ENCODE measurements around the gene MUC12. TPM values are rescaled to one million over a fixed set of nuclear protein-coding genes. Genes with fewer than 3 reads are reported as not detected.
"Not testable (repeated sequence)": the region's sequence is repeated elsewhere in the genome, so short reads cannot be mapped to it uniquely, and the experiment has no call there.

Gene MUC12
- total and polyA plus RNA-seq, 4 donors: 0.16 TPM; not detected in 3

- WGBS: 28% methylated on average over 7 of the region's 7 CpGs
- no peaks in the 10 kb centered on the region for H3K4me1 ChIP-seq (ENCODE audit: control insufficient read depth in 4 of 4, insufficient read depth in 4 of 4, low read length in 3 of 4)
- H3K9me3 ChIP-seq (ENCODE audit: control insufficient read depth in 4 of 4, low read length in 3 of 4): no peaks in the 10 kb centered on the region
- no peak for DNase-seq (ENCODE audit: low spot score)
- H3K27me3 ChIP-seq (ENCODE audit: control insufficient read depth in 4 of 4, insufficient read depth in 4 of 4, low read length in 3 of 4): no peaks in the 10 kb centered on the region
- no peak overlapping the region for H3K4me3 ChIP-seq (ENCODE audit: low read depth in 1 of 3, low read length in 3 of 3)
- TF ChIP-seq YY1 (IDR thresholded peaks at IDR 0.05): no peak
- TF ChIP-seq, protein P1, sequence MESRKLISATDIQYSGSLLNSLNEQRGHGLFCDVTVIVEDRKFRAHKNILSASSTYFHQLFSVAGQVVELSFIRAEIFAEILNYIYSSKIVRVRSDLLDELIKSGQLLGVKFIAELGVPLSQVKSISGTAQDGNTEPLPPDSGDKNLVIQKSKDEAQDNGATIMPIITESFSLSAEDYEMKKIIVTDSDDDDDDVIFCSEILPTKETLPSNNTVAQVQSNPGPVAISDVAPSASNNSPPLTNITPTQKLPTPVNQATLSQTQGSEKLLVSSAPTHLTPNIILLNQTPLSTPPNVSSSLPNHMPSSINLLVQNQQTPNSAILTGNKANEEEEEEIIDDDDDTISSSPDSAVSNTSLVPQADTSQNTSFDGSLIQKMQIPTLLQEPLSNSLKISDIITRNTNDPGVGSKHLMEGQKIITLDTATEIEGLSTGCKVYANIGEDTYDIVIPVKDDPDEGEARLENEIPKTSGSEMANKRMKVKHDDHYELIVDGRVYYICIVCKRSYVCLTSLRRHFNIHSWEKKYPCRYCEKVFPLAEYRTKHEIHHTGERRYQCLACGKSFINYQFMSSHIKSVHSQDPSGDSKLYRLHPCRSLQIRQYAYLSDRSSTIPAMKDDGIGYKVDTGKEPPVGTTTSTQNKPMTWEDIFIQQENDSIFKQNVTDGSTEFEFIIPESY (IDR thresholded peaks at IDR 0.05): no peak
- no peak overlapping the region for H3K27ac ChIP-seq (ENCODE audit: low read depth in 1 of 2, low read length in 2 of 2)
- H3K36me3 ChIP-seq (ENCODE audit: control insufficient read depth in 4 of 4, insufficient read depth in 3 of 4, low read depth in 1 of 4, low read length in 3 of 4): no peaks in the 10 kb centered on the region
- no peak overlapping the region for H3K9ac ChIP-seq (ENCODE audit: low read depth in 1 of 2, low read length in 2 of 2)
Measured at GRCh38 chr7:101031082-101031481, 61.7 kb downstream of the MUC12 start.

- Histone ChIP-seq H3K36me3 (ENCODE audit: control insufficient read depth in 4 of 4, insufficient read depth in 3 of 4, low read depth in 1 of 4, low read length in 3 of 4) (no peaks in the 10 kb centered on the region), H3K9me3 (ENCODE audit: control insufficient read depth in 4 of 4, low read length in 3 of 4) (no peaks in the 10 kb centered on the region), H3K4me3 (ENCODE audit: low read depth in 1 of 3, low read length in 3 of 3) (no peak overlapping the region), H3K27me3 (ENCODE audit: control insufficient read depth in 4 of 4, insufficient read depth in 4 of 4, low read length in 3 of 4) (peaks cover 0 to 2% (median 0%) of the 10 kb centered on the region in 4 donors), H3K4me1 (ENCODE audit: control insufficient read depth in 4 of 4, insufficient read depth in 4 of 4, low read length in 3 of 4) (no peaks in the 10 kb centered on the region), H3K27ac (ENCODE audit: low read depth in 1 of 2, low read length in 2 of 2) (no peak overlapping the region), H3K9ac (ENCODE audit: low read depth in 1 of 2, low read length in 2 of 2) (no peak overlapping the region)
- no peak for DNase-seq (ENCODE audit: low spot score)
- no peak for TF ChIP-seq HNF4A (conservative IDR thresholded peaks at IDR 0.05)
- TF ChIP-seq YY1 (IDR thresholded peaks at IDR 0.05): no peak
- no peak for TF ChIP-seq RXRA (IDR thresholded peaks at IDR 0.05)
- TF ChIP-seq NR2F2 (IDR thresholded peaks at IDR 0.05): no peak
- no peak for TF ChIP-seq FOXA2 (IDR thresholded peaks at IDR 0.05)
- TF ChIP-seq, protein P2, sequence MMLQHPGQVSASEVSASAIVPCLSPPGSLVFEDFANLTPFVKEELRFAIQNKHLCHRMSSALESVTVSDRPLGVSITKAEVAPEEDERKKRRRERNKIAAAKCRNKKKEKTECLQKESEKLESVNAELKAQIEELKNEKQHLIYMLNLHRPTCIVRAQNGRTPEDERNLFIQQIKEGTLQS (IDR thresholded peaks at IDR 0.05): no peak
- TF ChIP-seq EGR1 (IDR thresholded peaks at IDR 0.05; ENCODE audit: low read depth in 2 of 2): no peak
- TF ChIP-seq FOXA1 (IDR thresholded peaks at IDR 0.05): no peak
- no peak for TF ChIP-seq GABPA (IDR thresholded peaks at IDR 0.05 in 1 of 2, conservative IDR thresholded peaks at IDR 0.05 in 1 of 2)
- TF ChIP-seq, protein P3, sequence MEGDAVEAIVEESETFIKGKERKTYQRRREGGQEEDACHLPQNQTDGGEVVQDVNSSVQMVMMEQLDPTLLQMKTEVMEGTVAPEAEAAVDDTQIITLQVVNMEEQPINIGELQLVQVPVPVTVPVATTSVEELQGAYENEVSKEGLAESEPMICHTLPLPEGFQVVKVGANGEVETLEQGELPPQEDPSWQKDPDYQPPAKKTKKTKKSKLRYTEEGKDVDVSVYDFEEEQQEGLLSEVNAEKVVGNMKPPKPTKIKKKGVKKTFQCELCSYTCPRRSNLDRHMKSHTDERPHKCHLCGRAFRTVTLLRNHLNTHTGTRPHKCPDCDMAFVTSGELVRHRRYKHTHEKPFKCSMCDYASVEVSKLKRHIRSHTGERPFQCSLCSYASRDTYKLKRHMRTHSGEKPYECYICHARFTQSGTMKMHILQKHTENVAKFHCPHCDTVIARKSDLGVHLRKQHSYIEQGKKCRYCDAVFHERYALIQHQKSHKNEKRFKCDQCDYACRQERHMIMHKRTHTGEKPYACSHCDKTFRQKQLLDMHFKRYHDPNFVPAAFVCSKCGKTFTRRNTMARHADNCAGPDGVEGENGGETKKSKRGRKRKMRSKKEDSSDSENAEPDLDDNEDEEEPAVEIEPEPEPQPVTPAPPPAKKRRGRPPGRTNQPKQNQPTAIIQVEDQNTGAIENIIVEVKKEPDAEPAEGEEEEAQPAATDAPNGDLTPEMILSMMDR (IDR thresholded peaks at IDR 0.05; ENCODE audit: low read depth, low read length, missing input control): no peak
- WGBS: 62% methylated on average over 4 of the region's 4 CpGs
Measured at GRCh38 chr7:101035941-101036340, 66.6 kb downstream of the MUC12 start.

DNA sequence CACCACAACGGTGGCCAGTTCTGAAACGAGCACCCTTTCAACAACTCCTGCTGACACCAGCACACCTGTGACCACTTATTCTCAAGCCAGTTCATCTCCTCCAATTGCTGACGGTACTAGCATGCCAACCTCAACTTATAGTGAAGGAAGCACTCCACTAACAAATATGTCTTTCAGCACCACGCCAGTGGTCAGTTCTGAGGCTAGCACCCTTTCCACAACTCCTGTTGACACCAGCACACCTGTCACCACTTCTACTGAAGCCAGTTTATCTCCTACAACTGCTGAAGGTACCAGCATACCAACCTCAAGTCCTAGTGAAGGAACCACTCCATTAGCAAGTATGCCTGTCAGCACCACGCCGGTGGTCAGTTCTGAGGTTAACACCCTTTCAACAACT, 71.9 kb downstream of the MUC12 start:
- DNase-seq (ENCODE audit: low spot score); H3K4me3 ChIP-seq (ENCODE audit: low read depth in 1 of 3, low read length in 3 of 3); H3K9me3 ChIP-seq (ENCODE audit: control insufficient read depth in 4 of 4, low read length in 3 of 4); H3K9ac ChIP-seq (ENCODE audit: low read depth in 1 of 2, low read length in 2 of 2); H3K27ac ChIP-seq (ENCODE audit: low read depth in 1 of 2, low read length in 2 of 2); H3K27me3 ChIP-seq (ENCODE audit: control insufficient read depth in 4 of 4, insufficient read depth in 4 of 4, low read length in 3 of 4); H3K4me1 ChIP-seq (ENCODE audit: control insufficient read depth in 4 of 4, insufficient read depth in 4 of 4, low read length in 3 of 4); H3K36me3 ChIP-seq (ENCODE audit: control insufficient read depth in 4 of 4, insufficient read depth in 3 of 4, low read depth in 1 of 4, low read length in 3 of 4): not testable (repeated sequence)
- peak; percentile 27 for TF ChIP-seq REST (IDR thresholded peaks at IDR 0.05)
- WGBS: 78% methylated on average over 6 of the region's 6 CpGs

Measured in liver (tissue), 9 donors.